Thyroid gland (tissue), 4 donors: ENCODE results near the gene ITPKB.

ENCODE experiments used
- POLR2A ChIP-seq, 2 donors: fragments of 450-650 bp; IDR thresholded peaks; one replicate each; pipeline ENCODE4 v1.6.1; 2017; ENCODE audit warnings: antibody characterized with exemption in 2 of 2, mild to moderate bottlenecking in 2 of 2, moderate library complexity in 1 of 2
- TF ChIP-seq, protein P1 (sequence below), 6 experiments: fragments of 200-600 bp in 3 of 6; fragments of 450-650 bp in 3 of 6; sonication (generic) in 3 of 6; IDR thresholded peaks; one replicate each; pipeline ENCODE4 v1.5.1; 2016 to 2019; ENCODE audit warnings: antibody characterized with exemption in 6 of 6, mild to moderate bottlenecking in 2 of 6, inconsistent platforms in 1 of 6, moderate library complexity in 1 of 6

DNA sequence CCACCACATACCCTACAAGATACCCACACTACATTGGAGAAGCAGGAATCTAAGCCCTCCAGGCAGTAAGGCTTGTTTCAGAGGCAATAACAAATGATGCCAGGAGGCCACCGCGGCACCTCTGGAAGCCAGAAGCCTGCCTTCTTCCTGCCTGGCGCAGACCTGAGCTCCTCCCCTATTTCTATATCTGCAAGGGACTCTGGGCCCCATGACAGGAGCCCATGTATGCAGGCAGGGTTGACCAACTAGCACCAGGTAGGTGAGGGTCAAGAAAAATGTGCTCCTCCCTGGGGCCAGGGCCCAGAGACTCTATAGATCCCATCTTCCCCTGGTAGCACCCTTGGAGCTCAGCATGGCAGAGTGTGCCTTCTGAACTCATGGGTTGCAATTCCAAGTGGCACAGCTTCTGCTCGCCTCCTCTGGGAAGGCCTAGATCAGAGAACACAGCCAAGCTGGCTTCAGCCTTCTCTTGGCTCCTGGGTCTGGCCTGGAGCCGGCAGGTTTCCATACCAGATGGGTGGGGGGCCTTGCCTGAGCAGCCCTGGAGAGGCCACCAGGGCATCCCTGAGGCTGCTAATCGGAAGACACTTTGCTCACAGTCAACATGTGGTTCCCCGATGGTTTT is 105.4 kb downstream of the ITPKB start:
- TF ChIP-seq, protein P1, sequence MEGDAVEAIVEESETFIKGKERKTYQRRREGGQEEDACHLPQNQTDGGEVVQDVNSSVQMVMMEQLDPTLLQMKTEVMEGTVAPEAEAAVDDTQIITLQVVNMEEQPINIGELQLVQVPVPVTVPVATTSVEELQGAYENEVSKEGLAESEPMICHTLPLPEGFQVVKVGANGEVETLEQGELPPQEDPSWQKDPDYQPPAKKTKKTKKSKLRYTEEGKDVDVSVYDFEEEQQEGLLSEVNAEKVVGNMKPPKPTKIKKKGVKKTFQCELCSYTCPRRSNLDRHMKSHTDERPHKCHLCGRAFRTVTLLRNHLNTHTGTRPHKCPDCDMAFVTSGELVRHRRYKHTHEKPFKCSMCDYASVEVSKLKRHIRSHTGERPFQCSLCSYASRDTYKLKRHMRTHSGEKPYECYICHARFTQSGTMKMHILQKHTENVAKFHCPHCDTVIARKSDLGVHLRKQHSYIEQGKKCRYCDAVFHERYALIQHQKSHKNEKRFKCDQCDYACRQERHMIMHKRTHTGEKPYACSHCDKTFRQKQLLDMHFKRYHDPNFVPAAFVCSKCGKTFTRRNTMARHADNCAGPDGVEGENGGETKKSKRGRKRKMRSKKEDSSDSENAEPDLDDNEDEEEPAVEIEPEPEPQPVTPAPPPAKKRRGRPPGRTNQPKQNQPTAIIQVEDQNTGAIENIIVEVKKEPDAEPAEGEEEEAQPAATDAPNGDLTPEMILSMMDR (IDR thresholded peaks at IDR 0.05): no peak
- no peak for TF ChIP-seq POLR2A (IDR thresholded peaks at IDR 0.05)
